OCI-LY7 (cell line): ENCODE measurements around the gene MBL2. TPM values are rescaled to one million over a fixed set of nuclear protein-coding genes. Genes with fewer than 3 reads are reported as not detected.

ENCODE experiments used
- BruUV-seq: library from RNA; stranded (reverse); fragments of 400-500 nt; replicated peaks from 2 replicates; lab custom pipeline; 2021; lab: Mats Ljungman, UMichigan
- CTCF ChIA-PET: fragments of 300-600 bp; sonication (Branson Sonifier 250); formaldehyde crosslinking; loops from one replicate; lab custom pipeline; 2022; ENCODE audit warnings: antibody characterized with exemption; ENCODE audit not compliant: unreplicated experiment; lab: Charles Lee
- POLR2A ChIA-PET: fragments of 300-600 bp; sonication (Branson Sonifier 250); formaldehyde crosslinking; loops from one replicate; lab custom pipeline; 2022; ENCODE audit warnings: antibody characterized with exemption; lab: Charles Lee
- DNase-seq: peaks from one replicate; pipeline ENCODE4 v3.0.0-alpha.2; 2015; ENCODE audit warnings: low spot score
- H2AFZ ChIP-seq: fragments of 200-600 bp; sonication (generic), shearing (Covaris generic); 2 replicates; pipeline ENCODE4 v1.6.1; 2014; ENCODE audit warnings: mild to moderate bottlenecking, antibody characterized with exemption, low read length, moderate library complexity
- H3K27ac ChIP-seq: fragments of 200-600 bp; sonication (generic); 2 replicates; pipeline ENCODE4 v1.5.1; 2014; ENCODE audit warnings: mixed run types, low read depth, mild to moderate bottlenecking, moderate library complexity, low read length, inconsistent platforms; ENCODE audit not compliant: poor library complexity, severe bottlenecking
- H3K36me3 ChIP-seq: fragments of 200-600 bp; sonication (generic); 2 replicates; pipeline ENCODE4 v1.6.1; 2014; ENCODE audit warnings: mild to moderate bottlenecking, antibody characterized with exemption, low read length, moderate library complexity, mixed read lengths; ENCODE audit not compliant: insufficient read depth
- H3K4me1 ChIP-seq: fragments of 200-600 bp; sonication (generic); 2 replicates; pipeline ENCODE4 v1.5.1; 2014; ENCODE audit warnings: mild to moderate bottlenecking, low read length; ENCODE audit not compliant: insufficient read depth, poor library complexity, severe bottlenecking
- H3K4me2 ChIP-seq: fragments of 200-600 bp; sonication (generic); 2 replicates; pipeline ENCODE4 v1.6.1; 2014; ENCODE audit warnings: mild to moderate bottlenecking, low read length
- H3K4me3 ChIP-seq: fragments of 200-600 bp; sonication (generic); 2 replicates; pipeline ENCODE4 v1.5.1; 2014; ENCODE audit warnings: mild to moderate bottlenecking, low read depth, low read length; ENCODE audit not compliant: poor library complexity, severe bottlenecking
- H3K79me2 ChIP-seq: fragments of 200-600 bp; sonication (generic); 2 replicates; pipeline ENCODE4 v1.6.1; 2016; ENCODE audit warnings: low read depth, mild to moderate bottlenecking, low read length, moderate library complexity, mixed read lengths; ENCODE audit not compliant: insufficient read depth
- H3K9me2 ChIP-seq: fragments of 200-600 bp; sonication (generic); 2 replicates; pipeline ENCODE4 v1.6.1; 2016; ENCODE audit warnings: mild to moderate bottlenecking, low read length, mixed read lengths; ENCODE audit not compliant: insufficient read depth
- H3K9me3 ChIP-seq: fragments of 200-600 bp; sonication (generic); 2 replicates; pipeline ENCODE4 v1.6.1; 2014; ENCODE audit warnings: mild to moderate bottlenecking, mixed run types, low read length, mixed read lengths
- H4K20me1 ChIP-seq: fragments of 200-600 bp; sonication (generic); 2 replicates; pipeline ENCODE4 v1.6.1; 2014; ENCODE audit warnings: mild to moderate bottlenecking, antibody characterized with exemption, low read length, moderate library complexity, mixed read lengths; ENCODE audit not compliant: insufficient read depth
- CTCF ChIP-seq: fragments of 200-600 bp; sonication (generic); conservative IDR thresholded peaks from 2 replicates; pipeline ENCODE4 v1.5.1; 2014; ENCODE audit warnings: mild to moderate bottlenecking, antibody characterized with exemption, low read length, moderate library complexity, mixed read lengths
- EZH2phosphoT487 ChIP-seq: fragments of 200-600 bp; sonication (generic); IDR thresholded peaks from 2 replicates; pipeline ENCODE4 v1.6.1; 2018; ENCODE audit warnings: low read depth, borderline replicate concordance, mild to moderate bottlenecking, mixed run types, antibody characterized with exemption, low read length, moderate library complexity, mixed read lengths
- intact Hi-C: fragments of 100-400 bp; cut with micrococcal nuclease; formaldehyde crosslinking; loops from one replicate; pipeline ENCODE4 v1.10.0; 2022; ENCODE audit not compliant: unreplicated experiment
- total RNA-seq, 2 experiments: library from RNA; depleted of rRNA in 1 of 2; stranded (reverse); fragments of >200 nt in 1 of 2; shearing (Covaris generic) in 1 of 2; gene quantifications; 2 replicates each; pipeline ENCODE4 v1.2.3, GENCODE V29; 2014 to 2022

Gene MBL2
- total RNA-seq, 2 experiments from 2014 or later = not detected

- Histone ChIP-seq H3K79me2 (no peaks in the 10 kb centered on the region), H2AFZ (no peak overlapping the region), H3K36me3 (no peaks in the 10 kb centered on the region), H3K27ac (no peak overlapping the region), H3K4me3 (no peak overlapping the region), H3K4me1 (no peaks in the 10 kb centered on the region), H4K20me1 (no peaks in the 10 kb centered on the region), H3K4me2 (no peak overlapping the region), H3K9me3 (no peaks in the 10 kb centered on the region), H3K9me2 (no peaks in the 10 kb centered on the region)
- POLR2A ChIA-PET = interaction anchor here (0.7 kb wide), 1 partner anchor 1313 kb away, joined by 3 read pairs; no protein-coding TSS in a partner anchor
- no peak for DNase-seq
- BruUV-seq = no TSS peak
- intact Hi-C loops = no loop called here
- CTCF ChIA-PET = no interaction called here
- TF ChIP-seq CTCF (no peak), EZH2phosphoT487 (no peak)
Observed at GRCh38 chr10:52757773-52758172, 14.8 kb downstream of the MBL2 start.

- Histone ChIP-seq H3K4me2 (no peak overlapping the region), H2AFZ (no peak overlapping the region), H3K27ac (no peak overlapping the region), H3K79me2 (no peaks in the 10 kb centered on the region), H3K9me2 (no peaks in the 10 kb centered on the region), H4K20me1 (no peaks in the 10 kb centered on the region), H3K36me3 (no peaks in the 10 kb centered on the region), H3K4me1 (no peaks in the 10 kb centered on the region), H3K4me3 (no peak overlapping the region), H3K9me3 (no peaks in the 10 kb centered on the region)
- no TSS peak for BruUV-seq
- POLR2A ChIA-PET = no interaction called here
- intact Hi-C loops = no loop called here
- no peak for TF ChIP-seq EZH2phosphoT487
- TF ChIP-seq CTCF = no peak
- CTCF ChIA-PET = no interaction called here
- DNase-seq = no peak
Observed at GRCh38 chr10:52756966-52757365, 15.6 kb downstream of the MBL2 start.

- intact Hi-C loops = no loop called here
- ChIA-PET POLR2A (interaction anchor here (0.6 kb wide), 2 partner anchors 118 to 188 kb away, joined by 3 to 4 read pairs; no protein-coding TSS in a partner anchor), CTCF (no interaction called here)
- Histone ChIP-seq H3K4me2 (no peak overlapping the region), H3K79me2 (no peaks in the 10 kb centered on the region), H4K20me1 (no peaks in the 10 kb centered on the region), H3K9me3 (no peaks in the 10 kb centered on the region), H3K9me2 (no peaks in the 10 kb centered on the region), H2AFZ (no peak overlapping the region), H3K4me1 (no peaks in the 10 kb centered on the region), H3K4me3 (no peak overlapping the region), H3K36me3 (no peaks in the 10 kb centered on the region), H3K27ac (no peak overlapping the region)
- BruUV-seq = no TSS peak
- no peak for DNase-seq
- TF ChIP-seq CTCF (no peak), EZH2phosphoT487 (no peak)
Observed at GRCh38 chr10:52756295-52756694, 16.3 kb downstream of the MBL2 start.
